ENCODE data around the gene RASSF1.
"Not testable (repeated sequence)": the region's sequence is repeated elsewhere in the genome, so short reads cannot be mapped to it uniquely, and the experiment has no call there.

Gene RASSF1

GRCh38 chr3:50323092-50323600 lies 17.5 kb downstream of the RASSF1 start:
- DNase-seq, result peak in 1 of 3 experiments; percentile 34

GRCh38 chr3:50322386-50323091 lies 18.1 kb downstream of the RASSF1 start, which contains the start of gene HYAL2:
HYAL2 (minus strand) TSS chr3:50322745; CDS start chr3:50320489, 2,256 bp downstream.
- peak in 2 of 3 experiments; percentile 46 to 61 for DNase-seq

- DNase-seq, result no peak
These were observed 18.6 kb downstream of the RASSF1 start for GRCh38 chr3:50322115-50322385.

- peak; percentile 82 to 92 (median 91) for DNase-seq
These were observed 19.1 kb downstream of the RASSF1 start for GRCh38 chr3:50321336-50322114.

GRCh38 chr3:50320853-50321335 lies 19.7 kb downstream of the RASSF1 start:
- peak; percentile 71 to 84 (median 79) for DNase-seq

- no peak for DNase-seq
These were observed 20.6 kb downstream of the RASSF1 start for GRCh38 chr3:50319894-50320625.

- DNase-seq, result no peak
These were observed 21.3 kb downstream of the RASSF1 start for GRCh38 chr3:50319181-50319893.

GRCh38 chr3:50318615-50319014 lies 22.0 kb downstream of the RASSF1 start:
- DNase-seq, result no peak

GRCh38 chr3:50318163-50318562 lies 22.5 kb downstream of the RASSF1 start:
- no peak for DNase-seq

- DNase-seq, result no peak
These were observed 23.3 kb downstream of the RASSF1 start for GRCh38 chr3:50317300-50317699.

GRCh38 chr3:50316657-50317242 lies 23.9 kb downstream of the RASSF1 start:
- DNase-seq, result peak in 1 of 3 experiments; percentile 37

GRCh38 chr3:50314816-50315215 lies 25.8 kb downstream of the RASSF1 start:
- DNase-seq, result no peak

GRCh38 chr3:50314342-50314741 lies 26.3 kb downstream of the RASSF1 start:
- DNase-seq, result no peak

- not testable (repeated sequence) for DNase-seq
These were observed 28.6 kb downstream of the RASSF1 start for GRCh38 chr3:50312041-50312440.

GRCh38 chr3:50304601-50305000 lies 36.0 kb downstream of the RASSF1 start:
- DNase-seq, result no peak

- no peak for DNase-seq
These were observed 37.4 kb downstream of the RASSF1 start, which contains the start of gene HYAL1 for GRCh38 chr3:50303013-50303815. HYAL1 (minus strand) TSS chr3:50303574; CDS start chr3:50302956, 618 bp downstream.

GRCh38 chr3:50302095-50303012 lies 38.3 kb downstream of the RASSF1 start:
- no peak for DNase-seq

- DNase-seq, result no peak
These were observed 39.9 kb downstream of the RASSF1 start for GRCh38 chr3:50300681-50301254.

- no peak for DNase-seq
These were observed 40.5 kb downstream of the RASSF1 start for GRCh38 chr3:50299929-50300680.

All from NCI-H1417 (cell line).